Measurements from ENCODE around the gene AHSG. TPM values are rescaled to one million over a fixed set of nuclear protein-coding genes. Genes with fewer than 3 reads are reported as not detected.

AHSG gene
- total RNA-seq, 4 donors from 2014 or later = not detected

DNA sequence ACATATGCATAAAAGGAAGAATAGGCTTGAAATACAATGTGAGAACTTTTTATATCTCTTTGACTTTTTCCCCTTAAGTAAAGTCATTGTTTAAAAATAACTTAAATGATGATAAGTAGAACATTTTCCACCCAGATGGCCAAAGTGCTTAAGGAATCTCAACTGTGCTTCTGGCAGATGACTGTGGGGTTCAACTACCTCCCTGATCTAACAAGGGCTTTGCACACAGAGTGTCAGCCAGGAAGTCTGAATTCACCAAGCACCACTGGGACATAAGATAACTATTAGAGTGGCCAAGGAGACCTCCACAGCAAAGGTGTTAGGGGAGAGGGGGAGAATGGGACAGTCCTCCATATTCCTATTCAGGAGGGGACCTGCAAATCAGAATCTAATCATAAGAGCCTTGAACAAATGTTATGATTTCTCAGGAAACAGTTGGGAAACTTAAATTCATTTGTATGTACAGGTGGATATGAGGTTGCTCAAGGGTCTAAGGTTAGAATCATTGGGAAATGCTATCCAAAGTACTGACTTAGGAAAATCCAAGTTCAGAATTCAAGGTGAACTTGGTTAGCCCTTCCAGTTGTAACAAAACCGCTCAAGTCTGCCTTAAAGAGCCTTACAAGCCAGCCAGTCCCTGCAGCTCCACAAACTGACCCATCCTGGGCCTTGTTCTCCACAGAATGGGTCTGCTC, 27.1 kb downstream of the AHSG start, which contains the start of gene FETUB:
TSS of gene FETUB (plus strand) at position 622 of the 695 bp plus-strand sequence. CDS start at position 684, 62 bp downstream.
- intact Hi-C loops (cut with DNase I; ENCODE audit: low total_unique reads) = no loop called here
- H3K4me1 ChIP-seq = no peaks in the 10 kb centered on the region
- TF ChIP-seq POLR2A (IDR thresholded peaks at IDR 0.05) = no peak
- H3K27ac ChIP-seq = no peak within 1 kb of the TSS
- no peaks in the 10 kb centered on the region for H3K36me3 ChIP-seq
- H3K9me3 ChIP-seq = no peaks in the 10 kb centered on the region
- no peaks in the 10 kb centered on the region for H3K27me3 ChIP-seq
- DNase-seq = no peak
- H3K4me3 ChIP-seq = no peak within 1 kb of the TSS

DNA sequence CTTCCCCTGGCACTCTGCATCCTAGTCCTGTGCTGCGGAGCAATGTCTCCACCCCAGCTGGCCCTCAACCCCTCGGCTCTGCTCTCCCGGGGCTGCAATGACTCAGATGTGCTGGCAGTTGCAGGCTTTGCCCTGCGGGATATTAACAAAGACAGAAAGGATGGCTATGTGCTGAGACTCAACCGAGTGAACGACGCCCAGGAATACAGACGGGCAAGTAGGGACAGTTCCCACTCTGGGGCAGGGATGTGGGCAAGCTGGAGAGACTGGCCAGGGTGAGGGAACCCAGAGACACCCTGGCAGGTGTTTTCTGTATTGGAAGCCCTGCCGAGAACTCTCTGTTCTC, 27.6 kb downstream of the AHSG start:
- Histone ChIP-seq H3K27ac (no peak overlapping the region), H3K9me3 (no peaks in the 10 kb centered on the region), H3K36me3 (no peaks in the 10 kb centered on the region), H3K27me3 (no peaks in the 10 kb centered on the region), H3K4me3 (no peak overlapping the region), H3K4me1 (no peaks in the 10 kb centered on the region)
- no peak for TF ChIP-seq POLR2A (IDR thresholded peaks at IDR 0.05)
- TF ChIP-seq, protein P1, sequence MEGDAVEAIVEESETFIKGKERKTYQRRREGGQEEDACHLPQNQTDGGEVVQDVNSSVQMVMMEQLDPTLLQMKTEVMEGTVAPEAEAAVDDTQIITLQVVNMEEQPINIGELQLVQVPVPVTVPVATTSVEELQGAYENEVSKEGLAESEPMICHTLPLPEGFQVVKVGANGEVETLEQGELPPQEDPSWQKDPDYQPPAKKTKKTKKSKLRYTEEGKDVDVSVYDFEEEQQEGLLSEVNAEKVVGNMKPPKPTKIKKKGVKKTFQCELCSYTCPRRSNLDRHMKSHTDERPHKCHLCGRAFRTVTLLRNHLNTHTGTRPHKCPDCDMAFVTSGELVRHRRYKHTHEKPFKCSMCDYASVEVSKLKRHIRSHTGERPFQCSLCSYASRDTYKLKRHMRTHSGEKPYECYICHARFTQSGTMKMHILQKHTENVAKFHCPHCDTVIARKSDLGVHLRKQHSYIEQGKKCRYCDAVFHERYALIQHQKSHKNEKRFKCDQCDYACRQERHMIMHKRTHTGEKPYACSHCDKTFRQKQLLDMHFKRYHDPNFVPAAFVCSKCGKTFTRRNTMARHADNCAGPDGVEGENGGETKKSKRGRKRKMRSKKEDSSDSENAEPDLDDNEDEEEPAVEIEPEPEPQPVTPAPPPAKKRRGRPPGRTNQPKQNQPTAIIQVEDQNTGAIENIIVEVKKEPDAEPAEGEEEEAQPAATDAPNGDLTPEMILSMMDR (IDR thresholded peaks at IDR 0.05) = no peak
- no peak for DNase-seq
- intact Hi-C loops (cut with DNase I; ENCODE audit: low total_unique reads) = no loop called here

DNA sequence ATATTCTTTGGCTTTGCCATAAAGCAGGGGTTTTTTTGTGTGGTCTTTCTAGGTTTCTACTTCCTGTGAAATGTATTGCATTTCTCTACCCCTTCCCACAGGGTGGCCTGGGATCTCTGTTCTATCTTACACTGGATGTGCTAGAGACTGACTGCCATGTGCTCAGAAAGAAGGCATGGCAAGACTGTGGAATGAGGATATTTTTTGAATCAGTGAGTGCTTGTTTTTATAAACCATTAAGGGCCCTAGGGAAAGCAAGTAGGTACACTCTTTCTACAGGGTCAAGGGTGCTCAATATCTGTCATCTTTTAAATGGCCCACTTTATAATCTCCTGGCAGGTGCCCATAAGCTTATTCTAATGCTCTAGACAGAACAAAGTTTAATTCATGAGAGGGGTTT, 28.1 kb downstream of the AHSG start:
- intact Hi-C loops (cut with DNase I; ENCODE audit: low total_unique reads) = no loop called here
- TF ChIP-seq, protein P1 (IDR thresholded peaks at IDR 0.05) = no peak
- TF ChIP-seq POLR2A (IDR thresholded peaks at IDR 0.05) = no peak

DNA sequence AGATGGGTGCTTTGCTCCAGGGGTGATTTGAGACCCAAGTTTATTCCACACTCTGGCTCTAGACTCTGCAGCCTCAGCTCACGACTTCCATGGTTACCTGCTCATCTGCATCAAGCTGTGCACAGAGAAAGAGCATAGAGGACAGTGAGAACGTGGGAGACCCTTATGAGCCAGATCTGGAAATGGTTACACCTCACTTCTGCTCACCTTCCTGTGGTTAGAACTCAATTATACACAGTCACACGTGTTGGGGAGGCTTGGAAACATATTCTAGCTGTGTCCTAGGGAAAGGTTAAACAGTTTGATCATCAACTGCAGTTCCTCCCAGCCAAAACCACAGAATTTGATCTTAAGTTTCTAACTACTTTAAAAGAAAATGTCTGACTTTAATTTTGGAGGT, 29.2 kb downstream of the AHSG start:
- H3K4me3 ChIP-seq = no peak overlapping the region
- H3K27ac ChIP-seq = no peak overlapping the region
- no peak for DNase-seq
- no peaks in the 10 kb centered on the region for H3K9me3 ChIP-seq
- intact Hi-C loops (cut with DNase I; ENCODE audit: low total_unique reads) = no loop called here
- H3K36me3 ChIP-seq = no peaks in the 10 kb centered on the region
- TF ChIP-seq, protein P1 (IDR thresholded peaks at IDR 0.05) = no peak
- no peak for TF ChIP-seq POLR2A (IDR thresholded peaks at IDR 0.05)
- no peaks in the 10 kb centered on the region for H3K4me1 ChIP-seq
- H3K27me3 ChIP-seq = no peaks in the 10 kb centered on the region

More for the DNA sequence above, 28.1 kb downstream of the AHSG start:
- Histone ChIP-seq H3K27ac (no peak overlapping the region), H3K4me1 (no peaks in the 10 kb centered on the region), H3K9me3 (no peaks in the 10 kb centered on the region), H3K27me3 (no peaks in the 10 kb centered on the region), H3K4me3 (no peak overlapping the region), H3K36me3 (no peaks in the 10 kb centered on the region)
- no peak for DNase-seq

DNA sequence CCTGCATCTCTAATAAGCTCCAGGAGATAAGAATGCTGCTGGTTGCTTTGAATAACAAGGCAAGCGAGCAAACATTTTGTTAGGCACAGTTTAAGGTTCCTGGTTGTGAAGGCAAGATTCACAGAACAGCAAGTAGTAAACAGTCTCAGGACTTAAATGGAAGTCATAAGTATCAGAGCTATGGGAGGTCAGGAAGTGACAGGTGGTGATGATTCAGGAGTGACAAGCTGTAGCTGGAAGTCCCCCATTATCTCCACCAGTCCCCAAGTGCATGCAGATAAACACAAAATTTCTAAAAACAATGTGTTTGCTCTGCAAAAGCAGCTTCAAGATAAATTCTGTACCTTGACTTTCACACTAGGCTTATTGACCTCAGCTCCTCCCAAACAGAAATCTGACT, 30.6 kb downstream of the AHSG start:
- Histone ChIP-seq H3K27me3 (no peaks in the 10 kb centered on the region), H3K9me3 (no peaks in the 10 kb centered on the region), H3K27ac (no peak overlapping the region), H3K4me3 (no peak overlapping the region), H3K4me1 (no peaks in the 10 kb centered on the region), H3K36me3 (no peaks in the 10 kb centered on the region)
- no peak for DNase-seq
- no peak for TF ChIP-seq POLR2A (IDR thresholded peaks at IDR 0.05)
- TF ChIP-seq, protein P1 (IDR thresholded peaks at IDR 0.05) = no peak
- intact Hi-C loops (cut with DNase I; ENCODE audit: low total_unique reads) = no loop called here
